WTC11 (cell line): Measurements from ENCODE around the gene NAA16. TPM values are rescaled to one million over a fixed set of nuclear protein-coding genes. Genes with fewer than 3 reads are reported as not detected.

ENCODE experiments used
- ATAC-seq: fragments of 200-7000 bp; cut with Tn5 transposase; 2 replicates; pipeline ENCODE4 v1.10.0; 2021; ENCODE audit warnings: mild to moderate bottlenecking, moderate library complexity
- CTCF ChIA-PET: fragments of 300-600 bp; sonication (Branson Sonifier 250); formaldehyde crosslinking; loops from one replicate; lab custom pipeline; 2021; ENCODE audit warnings: antibody characterized with exemption; lab: Charles Lee
- POLR2A ChIA-PET: fragments of 350-600 bp; sonication (Branson Sonifier 250); formaldehyde crosslinking; loops from one replicate; lab custom pipeline; 2021; ENCODE audit warnings: antibody characterized with exemption; lab: Charles Lee
- DNase-seq: peaks from one replicate; pipeline ENCODE4 v3.0.0; 2021; ENCODE audit warnings: low spot score
- H3K27ac Mint-ChIP-seq: 2 replicates; pipeline ENCODE4 v1.8.0; 2021; ENCODE audit warnings: mixed read lengths
- H3K27me3 Mint-ChIP-seq: 2 replicates; pipeline ENCODE4 v1.8.0; 2021; ENCODE audit warnings: low read depth, mild to moderate bottlenecking, moderate library complexity, mixed read lengths
- H3K36me3 Mint-ChIP-seq: 2 replicates; pipeline ENCODE4 v1.8.0; 2021; ENCODE audit warnings: mixed read lengths
- H3K4me1 Mint-ChIP-seq: 2 replicates; pipeline ENCODE4 v1.8.0; 2022; ENCODE audit warnings: mixed read lengths
- H3K4me3 Mint-ChIP-seq: 2 replicates; pipeline ENCODE4 v1.8.0; 2021; ENCODE audit warnings: mild to moderate bottlenecking, moderate library complexity, mixed read lengths
- H3K9me3 Mint-ChIP-seq: 2 replicates; pipeline ENCODE4 v1.8.0; 2021; ENCODE audit warnings: mixed read lengths
- ATF3 ChIP-seq: sonication (generic); formaldehyde crosslinking; conservative IDR thresholded peaks from 2 replicates; pipeline ENCODE4 v1.8.1; 2022; ENCODE audit warnings: mild to moderate bottlenecking, missing genetic modification reagents
- ERG ChIP-seq: fragments of 250-450 bp; sonication (Bioruptor Pico); IDR thresholded peaks from 2 replicates; pipeline ENCODE4 v1.8.0; 2021; ENCODE audit warnings: mild to moderate bottlenecking
- GTF2I ChIP-seq: fragments of 250-450 bp; sonication (Bioruptor Pico); conservative IDR thresholded peaks from 2 replicates; pipeline ENCODE4 v1.4.0; 2021; ENCODE audit warnings: mild to moderate bottlenecking
- PRDM15 ChIP-seq: sonication (generic); formaldehyde crosslinking; IDR thresholded peaks from 2 replicates; pipeline ENCODE4 v1.8.0; 2022; ENCODE audit warnings: missing genetic modification reagents
- SP1 ChIP-seq: sonication (generic); formaldehyde crosslinking; conservative IDR thresholded peaks from 2 replicates; pipeline ENCODE4 v1.8.1; 2022; ENCODE audit warnings: missing genetic modification reagents
- STAT6 ChIP-seq: sonication (generic); formaldehyde crosslinking; conservative IDR thresholded peaks from 2 replicates; pipeline ENCODE4 v1.8.1; 2023; ENCODE audit warnings: mild to moderate bottlenecking, low read depth, missing genetic modification reagents, moderate library complexity
- ZNF121 ChIP-seq: sonication (generic); formaldehyde crosslinking; IDR thresholded peaks from 2 replicates; pipeline ENCODE4 v1.8.0; 2023; ENCODE audit warnings: missing genetic modification reagents
- ZNF416 ChIP-seq: fragments of 250-450 bp; sonication (Bioruptor Pico); IDR thresholded peaks from 2 replicates; pipeline ENCODE4 v1.9.0; 2021; ENCODE audit warnings: mild to moderate bottlenecking, inconsistent platforms
- total RNA-seq: library from RNA; stranded (reverse); gene quantifications from 3 replicates; pipeline ENCODE4 v1.2.3, GENCODE V29; 2021

The NAA16 gene
- total RNA-seq, 1 experiment from 2014 or later, result 32.5 TPM

GRCh38 chr13:41408746-41409145 is 97.7 kb downstream of the NAA16 start:
- POLR2A ChIA-PET, result no interaction called here
- DNase-seq (no peak), ATAC-seq (no peak)
- H3K4me1 Mint-ChIP-seq, result peaks cover 2% of the 10 kb centered on the region; the same call in 1 of the 2 replicates
- H3K9me3 Mint-ChIP-seq, result no peaks in the 10 kb centered on the region
- H3K4me3 Mint-ChIP-seq, result no peak overlapping the region
- no peak overlapping the region for H3K27ac Mint-ChIP-seq
- CTCF ChIA-PET, result interaction anchor here (0.8 kb wide), 1 partner anchor 244 kb away, joined by 3 read pairs; no protein-coding TSS in a partner anchor
- no peak for TF ChIP-seq SP1 (CRISPR knock-in tag)
- H3K36me3 Mint-ChIP-seq, result no peaks in the 10 kb centered on the region
- H3K27me3 Mint-ChIP-seq, result no peaks in the 10 kb centered on the region

- ChIA-PET CTCF (interaction anchor here (0.8 kb wide), 1 partner anchor 243 kb away, joined by 3 read pairs; no protein-coding TSS in a partner anchor), POLR2A (no interaction called here)
These were observed 98.5 kb downstream of the NAA16 start for GRCh38 chr13:41409611-41410010.

More at GRCh38 chr13:41409611-41410010, 98.5 kb downstream of the NAA16 start:
- TF ChIP-seq GTF2I (CRISPR knock-in tag) (no peak), STAT6 (CRISPR knock-in tag) (no peak), ERG (no peak), ATF3 (CRISPR knock-in tag) (no peak), ZNF121 (no peak), ZNF416 (no peak), PRDM15 (CRISPR knock-in tag) (no peak)
- TF ChIP-seq, all 79 proteins: peak for 0
- Mint-ChIP-seq H3K9me3 (no peaks in the 10 kb centered on the region), H3K36me3 (no peaks in the 10 kb centered on the region), H3K4me1 (peaks cover 2% of the 10 kb centered on the region; the same call in 1 of the 2 replicates), H3K27me3 (no peaks in the 10 kb centered on the region), H3K27ac (no peak overlapping the region), H3K4me3 (no peak overlapping the region)
- DNase-seq (no peak), ATAC-seq (no peak)
